ENCODE measurements around the gene CX3CR1. TPM values are rescaled to one million over a fixed set of nuclear protein-coding genes. Genes with fewer than 3 reads are reported as not detected.

The CX3CR1 gene
- total and polyA plus RNA-seq, 8 donors = 0.06 to 0.43 (median 0.26) TPM; not detected in 4

DNA sequence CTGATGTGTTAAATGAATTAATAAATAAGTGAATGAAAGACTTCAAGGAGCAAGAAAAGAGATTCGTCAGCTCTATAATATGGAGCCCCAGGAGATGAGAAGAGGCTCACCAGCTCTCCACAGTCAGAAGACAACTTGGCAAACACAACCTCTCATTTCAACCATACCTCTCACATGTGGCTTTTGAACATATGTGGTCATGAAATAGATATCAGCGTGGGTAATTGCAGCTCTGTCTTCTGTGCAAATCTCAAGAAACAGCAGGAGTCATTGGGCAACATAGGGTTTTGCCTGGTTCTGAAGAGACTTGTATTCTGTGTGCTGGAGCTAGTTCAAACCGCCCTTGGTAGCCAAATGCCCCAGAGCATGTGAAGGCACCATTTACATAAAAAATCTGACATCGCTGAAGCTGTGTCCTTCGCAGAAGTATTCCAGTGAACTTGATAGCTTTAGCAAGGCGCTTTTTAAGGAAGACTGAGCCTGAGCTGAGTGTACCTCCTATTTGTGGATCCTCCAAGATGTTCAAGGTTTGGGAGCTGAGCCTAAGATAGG lies 8.4 kb downstream of the CX3CR1 start:
- Histone ChIP-seq H3K9me3 (no peaks in the 10 kb centered on the region), H3K36me3 (no peaks in the 10 kb centered on the region), H3K27me3 (no peaks in the 10 kb centered on the region), H3K27ac (no peak overlapping the region), H3K4me1 (peaks cover 0 to 3% (median 0%) of the 10 kb centered on the region in 4 donors), H3K4me3 (no peak overlapping the region)
- TF ChIP-seq EP300 (IDR thresholded peaks at IDR 0.05) (no peak), POLR2A (IDR thresholded peaks at IDR 0.05) (no peak), POLR2AphosphoS5 (IDR thresholded peaks at IDR 0.05) (no peak), CTCF (IDR thresholded peaks at IDR 0.05) (no peak)
- 88 to 95% (median 91%) methylated on average over 6 of the region's 6 CpGs for WGBS, 5 donors
- no peak for DNase-seq
- intact Hi-C loops (cut with DNase I; ENCODE audit: low total_unique reads) = no loop called here

GRCh38 chr3:39269528-39269927 lies 10.3 kb downstream of the CX3CR1 start:
- no peak overlapping the region for H3K27ac ChIP-seq
- WGBS, 5 donors = 76 to 89% (median 84%) methylated on average over 4 of the region's 4 CpGs
- intact Hi-C loops (cut with DNase I; ENCODE audit: low total_unique reads) = no loop called here
- no peaks in the 10 kb centered on the region for H3K9me3 ChIP-seq
- no peaks in the 10 kb centered on the region for H3K36me3 ChIP-seq
- no peak for DNase-seq
- no peak overlapping the region for H3K4me3 ChIP-seq
- peaks cover 0 to 3% (median 0%) of the 10 kb centered on the region in 4 donors for H3K4me1 ChIP-seq
- TF ChIP-seq POLR2AphosphoS5 (IDR thresholded peaks at IDR 0.05) = no peak
- no peak for TF ChIP-seq POLR2A (IDR thresholded peaks at IDR 0.05)
- TF ChIP-seq CTCF (IDR thresholded peaks at IDR 0.05) = no peak
- TF ChIP-seq EP300 (IDR thresholded peaks at IDR 0.05) = no peak
- H3K27me3 ChIP-seq = no peaks in the 10 kb centered on the region

DNA sequence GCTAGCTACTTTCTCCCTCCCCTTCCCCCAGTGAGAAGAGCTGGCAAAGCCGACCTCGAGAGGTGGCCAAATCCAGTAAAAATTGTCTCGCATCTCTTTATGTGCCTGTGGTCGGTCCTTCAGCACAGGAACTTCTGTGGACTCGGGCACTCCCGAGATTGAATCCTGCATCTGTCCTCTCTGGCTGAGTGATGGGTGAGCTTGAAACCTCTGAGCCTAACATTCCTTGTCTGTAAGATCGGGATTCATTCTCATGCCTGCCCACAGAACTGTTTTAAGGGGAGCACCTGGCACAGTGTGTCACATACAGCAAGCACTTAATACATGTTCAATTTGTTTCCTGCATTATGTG lies 11.3 kb downstream of the CX3CR1 start:
- Histone ChIP-seq H3K4me3 (no peak overlapping the region), H3K27me3 (peaks cover 0 to 7% (median 0%) of the 10 kb centered on the region in 3 donors), H3K36me3 (no peaks in the 10 kb centered on the region), H3K9me3 (no peaks in the 10 kb centered on the region), H3K27ac (no peak overlapping the region), H3K4me1 (peaks cover 0 to 3% (median 0%) of the 10 kb centered on the region in 4 donors)
- TF ChIP-seq POLR2A (IDR thresholded peaks at IDR 0.05) = no peak
- TF ChIP-seq POLR2AphosphoS5 (IDR thresholded peaks at IDR 0.05) = no peak
- no peak for TF ChIP-seq EP300 (IDR thresholded peaks at IDR 0.05)
- no peak for TF ChIP-seq CTCF (IDR thresholded peaks at IDR 0.05)
- DNase-seq = no peak
- WGBS, 5 donors = 69 to 83% (median 82%) methylated on average over 7 of the region's 7 CpGs
- intact Hi-C loops (cut with DNase I; ENCODE audit: low total_unique reads) = no loop called here

DNA sequence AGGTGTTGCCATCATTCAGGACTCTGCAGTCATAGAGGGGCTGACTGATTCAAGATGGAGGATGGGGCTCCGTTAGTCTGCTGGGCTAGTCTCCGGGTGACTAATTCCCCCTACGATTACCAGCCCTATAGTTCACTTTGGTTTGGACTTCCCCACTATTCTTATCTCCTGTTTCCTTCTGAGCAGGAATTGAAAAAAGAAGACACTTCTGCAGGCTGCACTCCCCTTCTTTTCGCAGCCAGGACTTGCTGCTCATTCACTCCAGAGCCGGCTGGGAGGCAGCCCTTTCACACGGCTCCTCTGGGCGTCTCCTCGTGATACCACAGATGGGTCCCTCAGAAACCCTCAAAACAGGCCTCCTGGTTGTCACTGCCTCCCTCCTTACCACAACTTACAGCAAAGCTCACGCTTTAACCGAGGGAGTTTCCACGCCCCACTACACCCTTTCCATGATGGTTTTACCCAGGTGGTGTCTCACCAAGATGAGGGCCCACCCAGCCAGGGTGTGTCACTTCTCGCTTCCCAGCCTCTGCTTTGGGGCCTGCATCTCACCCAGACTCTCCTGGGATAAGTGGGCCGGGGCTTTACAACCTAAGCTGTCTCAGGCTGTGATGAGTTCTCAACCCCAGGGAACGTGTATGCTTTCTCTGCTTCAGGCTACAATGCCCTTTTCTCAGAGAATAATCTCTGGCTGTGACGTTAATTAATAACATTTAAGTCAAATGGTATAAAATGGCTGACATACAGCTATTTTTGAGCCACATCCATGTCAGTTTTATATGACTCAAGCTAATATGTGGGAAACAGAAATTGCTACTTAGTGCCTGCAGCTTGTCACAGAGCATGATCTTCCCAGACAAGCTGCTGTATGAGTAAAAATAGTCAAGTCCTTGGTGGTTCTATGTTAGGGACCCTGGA lies 11.9 kb downstream of the CX3CR1 start:
- 64 to 75% (median 70%) methylated on average over 15 of the region's 15 CpGs for WGBS, 5 donors
- TF ChIP-seq EP300 (IDR thresholded peaks at IDR 0.05) (no peak), POLR2A (IDR thresholded peaks at IDR 0.05) (no peak), POLR2AphosphoS5 (IDR thresholded peaks at IDR 0.05) (no peak), CTCF (IDR thresholded peaks at IDR 0.05) (no peak)
- intact Hi-C loops (cut with DNase I; ENCODE audit: low total_unique reads) = no loop called here
- peak in 1 of 2 donors; percentile 44 for DNase-seq
- no peaks in the 10 kb centered on the region for H3K36me3 ChIP-seq
- peaks cover 0 to 7% (median 0%) of the 10 kb centered on the region in 3 donors for H3K27me3 ChIP-seq
- H3K27ac ChIP-seq = no peak overlapping the region
- H3K4me1 ChIP-seq = peaks cover 0 to 3% (median 0%) of the 10 kb centered on the region in 4 donors
- H3K9me3 ChIP-seq = no peaks in the 10 kb centered on the region
- H3K4me3 ChIP-seq = no peak overlapping the region
